GM04504 (cell line): ENCODE results near the gene DOCK1.

Source experiments
- DNase-seq: peaks from one replicate; pipeline ENCODE4 v3.0.0-alpha.2; 2012; ENCODE audit warnings: low read depth

Gene DOCK1

GRCh38 chr10:127179612-127180250 is 274.5 kb downstream of the DOCK1 start:
- DNase-seq = no peak

GRCh38 chr10:127182161-127182560 is 276.9 kb downstream of the DOCK1 start:
- DNase-seq = no peak

GRCh38 chr10:127184582-127184981 is 279.4 kb downstream of the DOCK1 start:
- DNase-seq = no peak

GRCh38 chr10:127186813-127187212 is 281.6 kb downstream of the DOCK1 start:
- no peak for DNase-seq

GRCh38 chr10:127189226-127189625 is 284.0 kb downstream of the DOCK1 start:
- no peak for DNase-seq

GRCh38 chr10:127190427-127190826 is 285.2 kb downstream of the DOCK1 start:
- DNase-seq = no peak

- DNase-seq = no peak
Observed at GRCh38 chr10:127193125-127193524, 287.9 kb downstream of the DOCK1 start.

GRCh38 chr10:127194111-127194510 is 288.9 kb downstream of the DOCK1 start:
- no peak for DNase-seq

- no peak for DNase-seq
Observed at GRCh38 chr10:127194599-127194998, 289.4 kb downstream of the DOCK1 start.

GRCh38 chr10:127195041-127195506 is 289.8 kb downstream of the DOCK1 start:
- no peak for DNase-seq

- no peak for DNase-seq
Observed at GRCh38 chr10:127195571-127196281, 290.5 kb downstream of the DOCK1 start.

- DNase-seq = no peak
Observed at GRCh38 chr10:127196282-127197153, 291.3 kb downstream of the DOCK1 start, which contains the start of gene INSYN2A. Gene INSYN2A, minus strand, starts transcription at chr10:127196591. Its CDS starts 20,196 bp downstream, at chr10:127176395.

- DNase-seq = no peak
Observed at GRCh38 chr10:127197154-127197432, 291.9 kb downstream of the DOCK1 start.

GRCh38 chr10:127198307-127198706 is 293.1 kb downstream of the DOCK1 start:
- DNase-seq = no peak

- DNase-seq = no peak
Observed at GRCh38 chr10:127198721-127199120, 293.5 kb downstream of the DOCK1 start.

GRCh38 chr10:127200646-127201045 is 295.4 kb downstream of the DOCK1 start:
- DNase-seq = no peak

- DNase-seq = no peak
Observed at GRCh38 chr10:127203067-127203466, 297.8 kb downstream of the DOCK1 start.

- no peak for DNase-seq
Observed at GRCh38 chr10:127207081-127207480, 301.9 kb downstream of the DOCK1 start.

- no peak for DNase-seq
Observed at GRCh38 chr10:127210936-127211466, 305.8 kb downstream of the DOCK1 start.

- DNase-seq = no peak
Observed at GRCh38 chr10:127215866-127216265, 310.6 kb downstream of the DOCK1 start.

GRCh38 chr10:127216274-127216673 is 311.0 kb downstream of the DOCK1 start:
- DNase-seq = no peak

- no peak for DNase-seq
Observed at GRCh38 chr10:127216786-127217185, 311.6 kb downstream of the DOCK1 start.

- no peak for DNase-seq
Observed at GRCh38 chr10:127218658-127219057, 313.4 kb downstream of the DOCK1 start.
